GM19397 (cell line): ENCODE results near the gene FAM53A.
"Not testable (repeated sequence)": the region's sequence is repeated elsewhere in the genome, so short reads cannot be mapped to it uniquely, and the experiment has no call there.

Experiments used
- ATAC-seq: cut with Tn5 transposase; IDR thresholded peaks from one replicate; pipeline ENCODE4 v1.9.1; 2021; ENCODE audit warnings: mild to moderate bottlenecking, moderate library complexity; ENCODE audit not compliant: unreplicated experiment

Gene FAM53A

DNA sequence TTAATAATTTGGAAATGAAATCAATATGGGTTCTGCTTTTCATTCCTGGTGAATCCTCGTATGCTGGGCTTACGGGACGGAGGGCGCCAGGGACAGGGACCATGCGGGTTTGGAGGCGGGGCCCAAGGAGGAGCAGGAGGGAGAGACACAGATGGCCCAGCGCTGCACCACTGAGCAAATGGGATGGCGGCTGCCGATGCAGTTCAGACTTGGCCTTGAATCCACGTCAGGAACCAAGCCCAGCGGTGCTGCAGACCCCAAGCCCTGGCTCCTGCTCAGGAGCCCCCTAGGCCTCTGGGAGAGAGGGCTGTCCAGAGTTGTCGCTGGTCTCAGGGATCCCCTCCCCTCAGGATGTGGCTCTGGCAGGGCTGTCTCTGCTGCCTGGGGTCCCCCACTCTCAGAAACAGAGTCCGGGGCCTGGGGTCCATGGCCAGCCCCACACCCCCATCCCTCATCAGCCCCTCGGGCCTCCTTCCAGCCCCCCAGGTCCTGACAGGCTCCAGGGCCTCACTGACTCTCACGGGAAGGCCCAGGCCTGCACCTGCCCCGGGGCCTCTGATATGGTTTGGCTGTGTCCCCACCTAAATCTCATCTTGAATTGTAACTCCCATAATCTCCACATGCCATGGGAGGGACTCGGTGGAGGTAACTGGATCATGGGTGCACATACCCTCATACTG is 75.2 kb downstream of the FAM53A start:
- no peak for ATAC-seq

GRCh38 chr4:1608196-1608820 is 75.8 kb downstream of the FAM53A start:
- no peak for ATAC-seq

DNA sequence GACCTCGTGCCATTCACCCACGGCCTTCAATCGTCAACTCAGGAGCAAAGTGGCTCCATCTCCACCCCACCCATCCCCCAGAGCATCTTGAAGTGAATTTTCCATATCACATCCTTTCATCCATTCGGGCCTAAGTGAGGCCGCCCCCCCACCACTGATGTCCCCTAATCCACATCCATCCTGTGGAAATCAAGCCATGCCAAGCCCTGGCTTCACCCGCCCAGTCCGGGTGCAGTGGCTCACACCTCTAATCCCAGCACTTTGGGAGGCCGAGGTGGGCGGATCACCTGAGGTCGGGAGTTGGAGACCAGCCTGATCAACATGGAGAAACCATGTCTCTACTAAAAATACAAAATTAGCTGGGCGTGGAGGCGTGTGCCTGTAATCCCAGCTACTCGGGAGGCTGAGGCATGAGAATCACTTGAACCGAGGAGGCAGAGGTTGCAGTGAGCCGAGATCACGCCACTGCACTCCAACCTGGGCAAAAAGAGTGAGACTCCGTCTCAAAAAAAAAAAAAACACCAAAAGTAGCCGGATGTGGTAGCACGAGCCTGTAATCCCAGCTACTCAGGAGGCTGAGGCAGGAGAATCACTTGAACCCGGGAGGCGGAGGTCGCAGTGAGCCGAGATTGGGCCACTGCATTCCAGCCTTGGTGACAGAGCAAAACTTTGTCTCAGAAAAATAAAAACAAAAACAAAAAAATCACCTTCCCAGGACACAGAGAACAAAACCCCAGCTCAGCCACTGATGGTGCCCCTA is 76.5 kb downstream of the FAM53A start:
- ATAC-seq = not testable (repeated sequence)

DNA sequence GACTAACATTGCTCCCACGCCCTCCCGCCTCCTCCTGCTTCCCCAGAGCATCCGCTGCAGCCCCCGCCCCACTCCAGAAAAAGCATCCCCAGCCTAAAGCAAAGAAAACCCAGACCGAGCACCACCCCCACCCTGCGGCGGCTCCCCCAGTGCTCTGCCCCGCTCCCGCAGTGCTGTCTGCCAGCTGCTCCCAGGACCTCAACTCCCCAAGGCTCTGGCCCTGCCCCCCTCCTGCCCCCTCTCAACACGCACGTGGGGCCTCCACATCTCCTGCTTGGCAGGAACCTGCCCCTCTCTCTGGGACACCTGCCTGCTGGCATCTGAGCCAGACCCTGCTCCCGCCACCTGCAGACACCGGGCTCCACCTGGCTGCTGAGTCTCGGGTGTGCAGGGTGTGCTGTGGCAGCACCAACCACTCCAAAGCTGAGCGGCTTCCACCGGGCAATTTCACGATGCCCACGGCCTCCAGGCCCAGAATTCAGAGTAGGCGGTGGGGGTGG is 79.4 kb downstream of the FAM53A start:
- no peak for ATAC-seq

- no peak for ATAC-seq
Measured at GRCh38 chr4:1604181-1604705, 79.9 kb downstream of the FAM53A start.

DNA sequence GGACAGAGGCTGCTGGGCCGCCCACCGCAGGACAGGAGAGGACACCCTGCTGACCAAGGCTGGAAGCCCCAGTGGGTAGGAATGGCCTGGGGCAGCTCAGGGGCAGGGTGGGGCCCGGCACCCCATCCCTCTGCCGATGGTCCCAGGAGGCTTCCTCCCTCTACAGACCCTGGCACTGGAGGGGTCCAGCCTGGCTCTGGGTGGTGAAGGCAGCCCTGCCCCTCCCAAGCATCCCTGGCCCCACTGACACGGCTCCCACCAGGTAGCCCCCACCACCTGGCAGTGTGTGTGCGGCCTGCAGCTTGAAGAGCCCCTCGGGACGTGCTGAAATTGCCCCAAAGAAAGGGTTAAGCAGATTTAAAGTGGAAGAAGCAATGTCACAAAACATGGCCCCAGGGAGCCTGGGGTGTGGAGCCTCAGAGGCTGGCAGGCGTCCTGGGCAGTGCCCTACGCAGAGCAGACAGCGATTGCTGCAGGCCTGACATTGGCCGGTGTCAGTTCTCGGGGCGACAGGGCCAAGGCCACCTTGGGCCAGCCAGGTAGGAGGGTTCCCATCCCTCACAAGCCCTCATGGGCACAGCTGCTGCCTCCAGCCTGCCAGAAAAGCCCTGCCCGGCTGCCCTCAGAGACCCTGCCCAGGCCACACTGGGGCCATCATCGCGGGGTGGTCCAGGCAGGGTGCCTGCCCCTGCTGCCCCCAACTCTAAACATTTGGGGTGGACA is 80.5 kb downstream of the FAM53A start:
- no peak for ATAC-seq

- no peak for ATAC-seq
Measured at GRCh38 chr4:1602655-1603412, 81.3 kb downstream of the FAM53A start.

DNA sequence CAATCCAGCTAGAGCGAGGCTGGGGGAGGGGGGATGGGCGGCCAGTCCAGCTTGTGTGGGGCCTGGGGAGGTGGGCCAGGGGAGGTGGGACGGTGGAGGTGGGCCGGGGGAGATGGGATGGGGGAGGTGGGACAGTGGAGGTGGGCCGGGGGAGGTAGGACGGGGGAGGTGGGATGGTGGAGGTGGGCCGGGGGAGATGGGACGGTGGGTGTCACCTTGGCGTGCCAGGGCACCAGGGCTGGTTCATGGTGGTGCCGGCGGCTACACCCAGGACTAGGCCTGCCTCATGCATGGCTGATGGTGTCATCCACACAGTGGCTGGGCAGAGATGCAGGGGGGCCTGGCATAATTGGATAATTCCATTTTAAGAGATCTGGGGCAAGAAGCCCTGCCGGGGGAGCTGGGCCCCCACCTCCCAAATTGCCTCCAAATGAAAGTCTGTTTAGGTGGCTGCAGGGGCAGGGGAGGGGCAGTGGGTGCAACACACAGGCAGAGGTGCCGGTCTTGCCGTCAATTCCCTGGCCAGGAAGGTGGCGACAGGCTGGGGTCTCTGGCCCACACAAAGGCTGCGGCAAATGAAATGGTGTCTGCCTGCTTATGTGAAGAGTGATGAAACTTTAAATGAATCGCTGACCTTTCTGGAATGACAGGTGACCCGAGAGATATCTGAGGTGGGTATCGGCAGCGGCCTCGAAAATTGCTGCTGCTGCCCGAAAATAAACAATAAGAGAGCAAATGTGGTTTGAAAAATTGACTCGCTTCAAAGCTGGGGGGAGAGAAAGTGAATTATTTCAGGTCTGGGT is 82.1 kb downstream of the FAM53A start:
- no peak for ATAC-seq

DNA sequence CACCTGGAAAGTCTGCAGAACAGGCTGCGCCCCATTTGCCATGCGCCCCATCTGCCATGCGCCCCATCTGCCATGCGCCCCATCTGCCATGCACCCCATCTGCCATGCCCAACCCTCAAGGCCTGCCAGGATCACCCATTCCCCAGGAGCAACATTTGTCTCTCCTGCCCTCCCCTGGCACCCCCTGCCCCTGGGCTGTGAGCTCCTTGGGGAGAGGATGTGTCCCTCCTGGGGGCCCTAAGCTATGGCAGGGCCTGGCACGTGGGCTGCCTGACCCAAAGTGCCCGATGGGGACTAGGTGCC is 82.6 kb downstream of the FAM53A start:
- no peak for ATAC-seq

GRCh38 chr4:1600811-1601532 is 83.1 kb downstream of the FAM53A start:
- ATAC-seq = no peak

- no peak for ATAC-seq
Measured at GRCh38 chr4:1600211-1600780, 83.8 kb downstream of the FAM53A start.

DNA sequence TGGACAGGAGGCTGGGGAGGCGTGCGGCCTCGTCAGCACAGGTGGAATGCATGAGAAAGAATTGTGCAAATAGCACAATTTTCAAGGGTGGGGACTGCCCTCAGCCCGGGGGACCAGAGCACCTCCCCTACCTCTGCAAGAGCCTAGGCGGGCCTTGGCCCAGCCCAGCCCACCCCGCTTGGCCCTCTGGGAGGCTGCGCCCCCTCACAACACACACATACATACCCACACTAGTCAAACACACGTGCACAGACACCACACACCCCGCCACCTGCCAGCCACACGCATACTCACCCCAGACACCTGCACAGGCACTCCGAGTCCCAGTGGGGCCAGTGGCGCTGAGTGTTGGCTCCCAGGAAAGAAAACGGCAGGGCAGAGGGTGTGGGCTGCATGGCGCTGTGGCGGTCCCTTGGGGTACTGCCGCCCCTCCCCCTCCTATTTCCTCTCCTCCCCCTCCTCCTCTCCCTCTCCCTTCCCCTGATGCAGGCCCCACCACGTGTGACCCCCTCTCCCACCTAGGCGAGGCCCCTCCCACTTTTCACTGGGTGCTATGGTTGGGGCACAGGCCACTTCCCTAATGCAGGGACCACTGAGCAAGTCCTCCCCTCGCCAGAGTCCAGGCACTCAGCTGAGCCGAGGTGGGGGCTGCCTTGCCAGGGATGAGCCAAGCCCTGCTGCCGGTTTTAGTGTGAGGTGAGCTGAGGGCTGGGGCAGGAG is 84.5 kb downstream of the FAM53A start:
- ATAC-seq = no peak

DNA sequence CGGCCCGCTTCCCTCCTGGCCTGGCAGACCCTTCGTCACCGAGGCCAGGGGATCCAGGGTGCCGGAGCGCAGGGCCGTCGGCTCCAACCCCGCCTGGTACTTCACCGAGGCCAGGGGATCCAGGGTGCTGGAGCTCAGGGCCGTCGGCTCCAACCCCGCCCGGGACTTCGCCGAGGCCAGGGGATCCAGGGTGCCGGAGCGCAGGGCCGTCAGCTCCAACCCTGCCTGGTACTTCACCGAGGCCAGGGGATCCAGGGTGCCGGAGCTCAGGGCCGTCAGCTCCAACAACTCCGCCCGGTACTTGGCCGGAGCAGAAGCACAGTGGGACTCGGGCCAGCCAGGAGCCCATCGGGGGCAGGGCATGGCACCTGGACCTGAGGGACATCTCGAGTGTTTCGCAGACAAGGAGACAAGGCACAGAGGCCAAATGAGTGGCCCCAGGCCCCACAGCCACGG is 85.1 kb downstream of the FAM53A start:
- ATAC-seq = no peak

DNA sequence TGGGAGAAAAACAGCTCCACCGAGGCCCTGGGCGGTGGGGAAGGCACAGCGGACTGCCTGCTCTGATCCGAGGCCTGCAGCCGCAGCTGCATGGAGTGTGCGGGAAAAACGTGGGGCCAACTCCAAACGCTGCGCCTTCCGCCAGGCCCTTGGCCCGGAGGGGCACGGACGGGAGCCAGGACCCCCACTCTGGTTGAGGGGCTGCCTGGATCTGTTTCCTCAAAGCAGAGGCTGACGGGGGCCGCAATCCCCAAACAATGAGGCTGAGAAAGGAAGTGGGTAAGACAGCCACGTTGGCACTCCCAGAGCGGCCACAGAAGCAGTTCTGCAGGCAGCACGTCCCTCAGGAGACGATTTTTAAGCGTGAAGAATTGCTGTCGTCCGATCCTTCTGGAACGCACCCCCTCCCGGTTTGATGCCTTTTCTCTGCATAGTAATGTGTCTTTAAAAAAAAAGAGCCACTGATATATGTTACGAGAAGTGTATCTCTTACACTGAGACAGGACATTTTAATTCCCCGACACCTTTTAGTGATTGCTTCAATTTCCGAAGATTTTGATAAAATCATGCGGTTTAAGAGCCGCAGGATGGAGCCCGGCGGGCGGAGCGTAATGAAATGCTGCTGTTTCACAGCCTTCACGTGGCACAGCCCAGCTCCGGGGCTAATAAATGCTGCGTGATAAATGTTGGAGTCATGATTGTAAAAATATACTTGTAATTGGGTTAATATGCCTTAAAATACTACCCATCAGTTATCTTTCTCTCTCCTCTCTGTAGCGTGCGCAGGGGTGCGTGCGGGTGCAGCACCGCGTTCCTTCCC is 85.7 kb downstream of the FAM53A start:
- no peak for ATAC-seq

DNA sequence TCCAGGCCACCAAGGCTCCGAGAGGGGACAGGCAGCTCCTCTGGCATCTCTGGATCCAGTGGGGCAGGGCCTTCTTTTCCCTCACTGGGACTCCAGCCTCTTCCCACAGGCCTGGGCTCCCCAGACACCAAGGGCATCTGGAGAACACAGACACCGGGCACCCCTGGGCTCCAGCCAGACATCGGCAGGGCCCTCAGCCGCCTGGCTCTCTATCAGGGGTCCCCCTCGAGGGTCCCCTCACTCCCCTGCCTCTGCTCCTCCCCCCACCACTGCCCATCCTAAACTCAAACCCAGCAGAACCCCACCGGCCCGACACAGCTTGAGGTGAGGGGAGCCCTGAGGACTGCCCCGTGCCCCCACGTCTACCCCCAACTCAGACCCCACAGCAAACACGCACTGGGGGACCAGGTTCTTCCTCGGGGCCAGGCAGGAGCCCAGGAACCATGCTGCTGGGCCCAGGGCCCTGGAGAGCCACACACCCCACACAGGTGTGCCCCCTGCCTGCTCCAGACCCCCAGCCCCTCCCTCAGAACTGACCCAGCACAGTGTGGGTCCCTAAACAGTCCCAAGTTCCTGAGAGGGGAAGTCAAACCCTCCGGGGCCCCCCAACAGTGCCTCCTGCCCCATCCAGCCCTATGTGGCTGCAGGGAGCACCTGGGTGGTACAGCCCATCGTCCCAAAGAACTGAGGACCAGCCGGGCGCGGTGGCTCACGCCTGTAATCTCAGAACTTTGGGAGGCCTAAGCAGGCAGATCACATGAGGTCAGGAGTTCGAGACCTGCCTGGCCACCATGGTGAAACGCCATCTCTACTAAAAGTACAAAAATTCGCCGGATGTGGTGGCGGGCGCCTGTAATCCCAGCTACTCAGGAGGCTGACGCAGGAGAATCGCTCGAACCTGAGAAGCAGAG is 86.8 kb downstream of the FAM53A start:
- ATAC-seq = no peak

- ATAC-seq = no peak
Measured at GRCh38 chr4:1596393-1596792, 87.7 kb downstream of the FAM53A start.
